Hepatocyte (in vitro differentiated cells): ENCODE measurements around the gene GPANK1. TPM values are rescaled to one million over a fixed set of nuclear protein-coding genes. Genes with fewer than 3 reads are reported as not detected.

Experiments used
- DNase-seq: peaks from one replicate; pipeline ENCODE4 v3.0.0-alpha.2; 2016; ENCODE audit warnings: low spot score
- H2AFZ ChIP-seq: fragments of 200-600 bp; sonication (generic); 2 replicates; pipeline ENCODE4 v1.6.0; 2016; ENCODE audit warnings: antibody characterized with exemption, mild to moderate bottlenecking
- H3K27ac ChIP-seq: fragments of 200-600 bp; sonication (generic); 2 replicates; pipeline ENCODE4 v1.5.1; 2016; ENCODE audit warnings: mild to moderate bottlenecking
- H3K27me3 ChIP-seq: fragments of 200-600 bp; sonication (generic); 2 replicates; pipeline ENCODE4 v1.6.1; 2016
- H3K36me3 ChIP-seq: fragments of 200-600 bp; sonication (generic); replicated peaks from 2 replicates; pipeline ENCODE4 v1.5.1; 2016; ENCODE audit warnings: low read depth; ENCODE audit not compliant: insufficient read depth
- H3K4me1 ChIP-seq: fragments of 200-600 bp; sonication (generic); 2 replicates; pipeline ENCODE4 v1.5.1; 2016; ENCODE audit warnings: mild to moderate bottlenecking, moderate library complexity; ENCODE audit not compliant: insufficient read depth
- H3K4me2 ChIP-seq: fragments of 200-600 bp; sonication (generic); 2 replicates; pipeline ENCODE4 v1.6.0; 2016
- H3K4me3 ChIP-seq: fragments of 200-600 bp; sonication (generic); 2 replicates; pipeline ENCODE4 v1.5.1; 2016; ENCODE audit warnings: mild to moderate bottlenecking
- H3K79me2 ChIP-seq: fragments of 200-600 bp; sonication (generic); 2 replicates; pipeline ENCODE4 v1.6.0; 2017; ENCODE audit warnings: mild to moderate bottlenecking
- H3K9me2 ChIP-seq: fragments of 200-600 bp; sonication (generic); replicated peaks from 2 replicates; pipeline ENCODE4 v1.6.0; 2017; ENCODE audit warnings: mild to moderate bottlenecking; ENCODE audit not compliant: insufficient read depth
- H3K9me3 ChIP-seq: fragments of 200-600 bp; sonication (generic); 2 replicates; pipeline ENCODE4 v1.5.1; 2016; ENCODE audit warnings: low read depth, mild to moderate bottlenecking
- H4K20me1 ChIP-seq: fragments of 200-600 bp; sonication (generic); 2 replicates; pipeline ENCODE4 v1.6.0; 2016; ENCODE audit warnings: mild to moderate bottlenecking; ENCODE audit not compliant: insufficient read depth, poor library complexity, severe bottlenecking
- EZH2 ChIP-seq: fragments of 200-600 bp; sonication (generic); IDR thresholded peaks from 2 replicates; pipeline ENCODE4 v1.6.1; 2016; ENCODE audit warnings: antibody characterized with exemption, mild to moderate bottlenecking, borderline replicate concordance
- EZH2phosphoT487 ChIP-seq: fragments of 200-600 bp; sonication (generic); IDR thresholded peaks from one replicate; pipeline ENCODE4 v1.6.1; 2018; ENCODE audit warnings: antibody characterized with exemption, mild to moderate bottlenecking, low read depth, moderate library complexity; ENCODE audit not compliant: unreplicated experiment, severe bottlenecking
- WGBS: methylation state at CpG from one replicate; pipeline ENCODE4 v1.1.6; 2016; ENCODE audit warnings: low lambda C conversion rate; ENCODE audit errors: missing lambda C conversion rate; 5-methylcytosine and 5-hydroxymethylcytosine counted together
- polyA plus RNA-seq: library from polyadenylated mRNA; unstranded; fragments of >200 nt; fragmentation: Nextera tagmentation; extraction: Ambion mirVana; gene quantifications from 2 replicates; pipeline ENCODE4 v1.2.1, GENCODE V29; 2016
- total RNA-seq: library from RNA; depleted of rRNA; stranded (reverse); fragments of >200 nt; gene quantifications from 2 replicates; pipeline ENCODE4 v1.2.3, GENCODE V29; 2014
- TF ChIP-seq, protein P1 (sequence below): fragments of 200-600 bp; sonication (generic); IDR thresholded peaks from 2 replicates; pipeline ENCODE4 v1.5.1; 2016; ENCODE audit warnings: antibody characterized with exemption, mild to moderate bottlenecking; ENCODE audit not compliant: poor library complexity

The GPANK1 gene
- total and polyA plus RNA-seq, 2 experiments from 2014 or later, result 18.1 to 23.8 TPM

- H3K9me2 ChIP-seq, result no peaks in the 10 kb centered on the region
- H3K36me3 ChIP-seq, result no peaks in the 10 kb centered on the region
- no peak overlapping the region for H2AFZ ChIP-seq
- no peak overlapping the region for H3K27ac ChIP-seq
- TF ChIP-seq, protein P1, sequence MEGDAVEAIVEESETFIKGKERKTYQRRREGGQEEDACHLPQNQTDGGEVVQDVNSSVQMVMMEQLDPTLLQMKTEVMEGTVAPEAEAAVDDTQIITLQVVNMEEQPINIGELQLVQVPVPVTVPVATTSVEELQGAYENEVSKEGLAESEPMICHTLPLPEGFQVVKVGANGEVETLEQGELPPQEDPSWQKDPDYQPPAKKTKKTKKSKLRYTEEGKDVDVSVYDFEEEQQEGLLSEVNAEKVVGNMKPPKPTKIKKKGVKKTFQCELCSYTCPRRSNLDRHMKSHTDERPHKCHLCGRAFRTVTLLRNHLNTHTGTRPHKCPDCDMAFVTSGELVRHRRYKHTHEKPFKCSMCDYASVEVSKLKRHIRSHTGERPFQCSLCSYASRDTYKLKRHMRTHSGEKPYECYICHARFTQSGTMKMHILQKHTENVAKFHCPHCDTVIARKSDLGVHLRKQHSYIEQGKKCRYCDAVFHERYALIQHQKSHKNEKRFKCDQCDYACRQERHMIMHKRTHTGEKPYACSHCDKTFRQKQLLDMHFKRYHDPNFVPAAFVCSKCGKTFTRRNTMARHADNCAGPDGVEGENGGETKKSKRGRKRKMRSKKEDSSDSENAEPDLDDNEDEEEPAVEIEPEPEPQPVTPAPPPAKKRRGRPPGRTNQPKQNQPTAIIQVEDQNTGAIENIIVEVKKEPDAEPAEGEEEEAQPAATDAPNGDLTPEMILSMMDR, result no peak
- TF ChIP-seq EZH2, result no peak
- H4K20me1 ChIP-seq, result peaks cover 6% of the 10 kb centered on the region
- H3K9me3 ChIP-seq, result no peaks in the 10 kb centered on the region
- H3K4me3 ChIP-seq, result no peak overlapping the region
- DNase-seq, result no peak
- H3K27me3 ChIP-seq, result no peaks in the 10 kb centered on the region
- no peak overlapping the region for H3K4me2 ChIP-seq
- H3K4me1 ChIP-seq, result peaks cover 11% of the 10 kb centered on the region
- H3K79me2 ChIP-seq, result peaks cover 12% of the 10 kb centered on the region
- WGBS, result 88% methylated on average over 2 of the region's 2 CpGs
Measured at GRCh38 chr6:31617010-31617409, 47.8 kb downstream of the GPANK1 start.

DNA sequence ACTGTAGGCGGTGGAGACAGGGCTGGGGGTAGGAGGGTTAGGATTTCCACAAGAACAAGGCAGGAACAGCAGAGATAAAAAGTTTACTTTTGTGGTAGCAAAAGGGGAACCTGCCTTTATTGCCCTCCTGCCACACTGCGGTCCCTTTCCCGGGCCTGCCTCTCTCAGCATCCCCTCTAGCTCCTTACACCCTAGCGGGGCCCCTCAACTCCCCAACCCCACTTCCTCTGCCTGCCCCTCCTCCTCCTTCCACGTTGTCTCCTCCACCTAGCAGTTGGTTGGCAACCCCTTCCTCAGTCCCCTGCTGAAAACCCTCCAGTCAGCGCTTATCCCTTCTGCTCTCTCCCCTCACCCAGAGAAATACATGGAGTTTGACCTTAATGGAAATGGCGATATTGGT, 49.0 kb downstream of the GPANK1 start:
- TF ChIP-seq EZH2 (no peak), EZH2phosphoT487 (no peak)
- TF ChIP-seq, protein P1, result no peak
- WGBS, result 65% methylated on average over 7 of the region's 7 CpGs
- no peaks in the 10 kb centered on the region for H3K9me3 ChIP-seq
- DNase-seq, result peak; percentile 17
- no peak overlapping the region for H3K4me3 ChIP-seq
- H3K36me3 ChIP-seq, result no peaks in the 10 kb centered on the region
- H4K20me1 ChIP-seq, result no peaks in the 10 kb centered on the region
- H3K27ac ChIP-seq, result peak overlapping the region; percentile 76
- H3K4me1 ChIP-seq, result peaks cover 11% of the 10 kb centered on the region
- no peaks in the 10 kb centered on the region for H3K79me2 ChIP-seq
- H3K9me2 ChIP-seq, result no peaks in the 10 kb centered on the region
- no peak overlapping the region for H3K4me2 ChIP-seq
- H2AFZ ChIP-seq, result no peak overlapping the region
- H3K27me3 ChIP-seq, result no peaks in the 10 kb centered on the region

DNA sequence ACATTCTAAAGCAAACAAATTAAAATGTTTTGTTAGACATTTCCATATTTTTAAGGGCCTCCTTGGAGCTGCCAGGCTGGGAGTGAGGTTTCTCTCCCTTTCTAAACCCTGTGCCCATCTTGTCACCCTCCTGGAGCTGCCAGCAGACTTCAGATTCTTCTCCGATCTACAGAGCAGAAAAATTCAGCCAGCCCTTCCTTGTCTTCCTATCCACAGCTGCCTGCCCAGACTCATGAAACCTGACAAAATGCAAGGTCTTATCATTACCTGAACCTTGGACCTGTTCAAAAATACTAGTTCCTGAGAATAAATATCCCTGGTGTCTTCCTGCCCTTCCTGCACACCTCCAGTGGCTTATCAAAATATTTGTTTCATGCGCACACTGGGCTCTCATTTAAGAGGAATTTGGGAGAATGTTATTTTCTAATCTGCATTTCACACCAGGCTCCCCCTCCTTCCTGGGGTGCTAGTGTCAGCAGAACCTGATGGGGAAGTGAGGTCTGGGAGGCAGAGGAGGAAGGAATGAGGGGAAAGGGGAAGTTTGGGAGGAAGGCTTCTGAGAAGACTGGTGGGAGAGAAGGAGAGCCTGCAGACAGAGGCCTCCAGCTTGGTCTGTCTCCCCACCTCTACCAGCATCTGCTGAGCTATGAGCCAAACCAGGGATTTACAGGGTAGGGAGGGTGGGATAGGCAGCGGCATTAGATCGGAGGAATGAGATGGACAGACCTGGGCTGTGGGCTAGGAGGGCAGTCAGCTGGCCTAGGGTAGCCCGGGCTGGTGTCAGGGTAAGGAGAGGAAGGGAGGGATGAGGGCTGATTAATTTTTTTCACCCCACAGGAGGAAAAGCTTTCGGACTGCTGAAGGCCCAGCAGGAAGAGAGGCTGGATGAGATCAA, 49.9 kb downstream of the GPANK1 start, which contains the start of gene AIF1:
AIF1 (plus strand) TSS at position 551 of the 895 bp plus-strand sequence; CDS start at position 647, 96 bp downstream.
- no peak within 1 kb of the TSS for H3K4me3 ChIP-seq
- no peaks in the 10 kb centered on the region for H3K27me3 ChIP-seq
- H3K9me2 ChIP-seq, result no peaks in the 10 kb centered on the region
- H3K36me3 ChIP-seq, result no peaks in the 10 kb centered on the region
- 61% methylated on average over 6 of the region's 6 CpGs for WGBS
- H3K4me2 ChIP-seq, result peak within 1 kb of the TSS; percentile 70
- peak; percentile 33 for DNase-seq
- H3K4me1 ChIP-seq, result peaks cover 11% of the 10 kb centered on the region
- no peaks in the 10 kb centered on the region for H3K79me2 ChIP-seq
- no peaks in the 10 kb centered on the region for H4K20me1 ChIP-seq
- no peak within 1 kb of the TSS for H2AFZ ChIP-seq
- peak within 1 kb of the TSS; percentile 76 for H3K27ac ChIP-seq
- H3K9me3 ChIP-seq, result no peaks in the 10 kb centered on the region
- TF ChIP-seq, protein P1, result no peak
- no peak for TF ChIP-seq EZH2
- TF ChIP-seq EZH2phosphoT487, result no peak
